GM20000 (cell line): ENCODE results near the gene SPRY1.

Experiments used
- DNase-seq: peaks from one replicate; pipeline ENCODE4 v3.0.0; 2012; ENCODE audit warnings: low spot score
- TF ChIP-seq, protein P1 (sequence below): IDR thresholded peaks from 2 replicates; pipeline ENCODE4 v1.5.1; 2012; ENCODE audit warnings: mild to moderate bottlenecking, control low read depth; ENCODE audit errors: extremely low read depth, missing control alignments

The SPRY1 gene

DNA sequence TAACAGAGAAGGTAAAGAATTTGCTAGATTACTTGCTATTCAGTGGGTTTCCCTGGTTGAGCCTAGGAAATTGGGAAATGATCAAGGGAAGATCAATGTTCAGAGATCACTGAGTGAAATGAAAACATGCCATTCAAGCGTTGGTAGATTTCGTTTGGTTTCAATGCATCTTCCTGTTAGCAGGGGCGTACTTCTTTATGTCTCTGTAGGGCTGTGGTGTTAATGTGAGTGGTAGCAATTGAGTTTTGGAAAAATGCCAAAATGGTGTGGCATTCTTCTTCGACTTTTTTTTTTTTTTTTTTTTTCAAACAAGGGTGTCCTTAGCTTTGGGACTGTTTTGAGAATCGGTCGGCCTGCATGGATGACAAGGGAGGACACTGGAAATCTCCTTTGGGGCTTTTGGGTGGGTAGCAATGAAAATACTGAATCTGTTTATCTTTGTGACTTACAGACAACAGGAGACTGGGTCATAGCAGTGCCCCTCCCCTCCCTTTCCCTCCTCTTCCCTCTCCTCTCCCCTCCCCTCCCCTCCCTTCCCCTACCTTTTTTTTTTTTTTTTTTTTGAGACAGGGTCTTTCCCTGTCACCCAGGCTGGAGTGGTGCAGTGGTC, 50.4 kb downstream of the SPRY1 start:
- DNase-seq, result no peak
- TF ChIP-seq, protein P1, sequence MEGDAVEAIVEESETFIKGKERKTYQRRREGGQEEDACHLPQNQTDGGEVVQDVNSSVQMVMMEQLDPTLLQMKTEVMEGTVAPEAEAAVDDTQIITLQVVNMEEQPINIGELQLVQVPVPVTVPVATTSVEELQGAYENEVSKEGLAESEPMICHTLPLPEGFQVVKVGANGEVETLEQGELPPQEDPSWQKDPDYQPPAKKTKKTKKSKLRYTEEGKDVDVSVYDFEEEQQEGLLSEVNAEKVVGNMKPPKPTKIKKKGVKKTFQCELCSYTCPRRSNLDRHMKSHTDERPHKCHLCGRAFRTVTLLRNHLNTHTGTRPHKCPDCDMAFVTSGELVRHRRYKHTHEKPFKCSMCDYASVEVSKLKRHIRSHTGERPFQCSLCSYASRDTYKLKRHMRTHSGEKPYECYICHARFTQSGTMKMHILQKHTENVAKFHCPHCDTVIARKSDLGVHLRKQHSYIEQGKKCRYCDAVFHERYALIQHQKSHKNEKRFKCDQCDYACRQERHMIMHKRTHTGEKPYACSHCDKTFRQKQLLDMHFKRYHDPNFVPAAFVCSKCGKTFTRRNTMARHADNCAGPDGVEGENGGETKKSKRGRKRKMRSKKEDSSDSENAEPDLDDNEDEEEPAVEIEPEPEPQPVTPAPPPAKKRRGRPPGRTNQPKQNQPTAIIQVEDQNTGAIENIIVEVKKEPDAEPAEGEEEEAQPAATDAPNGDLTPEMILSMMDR, result no peak

DNA sequence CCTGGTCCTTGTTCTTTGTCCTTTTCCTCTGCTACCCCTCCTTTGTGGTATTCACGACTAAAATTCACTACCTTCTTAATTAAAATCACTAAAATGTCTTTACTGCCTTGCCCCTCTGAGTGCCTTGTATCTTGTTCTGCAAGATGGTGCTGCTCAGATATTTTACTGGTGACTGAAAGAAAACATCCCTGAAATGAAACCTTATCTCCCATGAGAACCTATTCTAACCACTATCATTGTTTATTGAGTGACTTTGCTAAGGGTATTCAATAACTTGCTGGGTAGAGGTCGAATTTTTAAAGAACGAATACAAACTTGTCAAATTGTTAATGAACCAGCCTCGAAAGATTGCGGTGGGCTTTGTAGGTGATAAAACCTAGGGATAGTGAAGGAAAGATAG, 52.8 kb downstream of the SPRY1 start:
- TF ChIP-seq, protein P1, result no peak
- DNase-seq, result no peak

DNA sequence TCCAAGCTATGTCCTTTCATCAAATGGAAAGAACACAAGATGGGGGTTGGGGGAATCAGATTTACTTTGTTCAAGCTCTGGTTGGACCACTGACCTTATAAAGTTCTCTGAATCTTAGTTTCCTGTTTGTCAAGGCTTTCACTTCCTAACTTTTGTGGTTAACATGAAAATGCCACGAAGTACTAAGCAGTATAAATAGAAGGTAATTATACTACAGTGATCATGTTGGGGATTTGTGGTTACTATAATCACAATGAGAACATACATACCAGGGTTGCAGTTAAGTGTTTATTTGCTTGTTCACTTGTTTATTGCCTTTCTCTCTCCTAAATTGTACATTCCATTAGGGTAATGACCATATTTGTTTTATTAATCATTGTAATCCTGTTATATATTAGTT, 53.2 kb downstream of the SPRY1 start:
- TF ChIP-seq, protein P1, result no peak
- DNase-seq, result no peak

DNA sequence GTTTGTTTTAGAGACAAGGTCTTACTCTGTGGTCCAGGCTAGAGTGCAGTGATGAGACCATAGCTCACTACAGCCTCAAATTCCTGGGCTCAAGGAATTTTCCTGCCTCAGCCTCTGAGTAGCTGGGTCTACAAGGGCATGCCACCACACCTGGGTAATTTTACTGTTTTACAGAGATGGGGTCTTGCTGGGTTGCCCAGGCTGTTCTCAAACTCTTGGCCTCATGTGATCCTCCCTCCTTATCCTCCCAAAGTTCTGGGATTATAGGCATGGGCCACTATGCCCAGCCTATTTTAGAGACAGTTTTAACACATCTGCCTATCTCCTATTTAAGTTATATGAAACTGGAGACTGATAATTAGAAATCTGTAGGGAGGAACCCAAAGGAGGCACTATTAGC, 53.8 kb downstream of the SPRY1 start:
- no peak for DNase-seq
- TF ChIP-seq, protein P1, result no peak

DNA sequence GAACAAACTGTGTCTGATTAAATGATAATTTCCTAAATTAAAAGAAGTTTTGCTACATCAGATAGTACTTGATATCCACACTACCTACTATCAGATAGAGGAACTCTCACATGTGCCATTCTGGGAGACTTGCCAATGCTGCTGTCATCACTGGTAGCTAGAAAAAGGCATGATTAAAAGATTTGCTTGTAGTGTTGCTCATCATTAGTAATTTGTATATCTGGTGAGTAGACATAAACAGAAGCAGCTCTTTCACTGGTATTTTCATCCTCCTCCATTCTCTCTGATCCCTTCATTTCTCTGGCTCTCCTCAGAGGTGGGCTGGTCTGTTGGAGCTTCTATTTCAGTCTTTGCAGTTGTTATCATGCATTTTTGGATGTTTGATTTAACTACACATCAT, 56.0 kb downstream of the SPRY1 start:
- TF ChIP-seq, protein P1, result no peak
- no peak for DNase-seq

DNA sequence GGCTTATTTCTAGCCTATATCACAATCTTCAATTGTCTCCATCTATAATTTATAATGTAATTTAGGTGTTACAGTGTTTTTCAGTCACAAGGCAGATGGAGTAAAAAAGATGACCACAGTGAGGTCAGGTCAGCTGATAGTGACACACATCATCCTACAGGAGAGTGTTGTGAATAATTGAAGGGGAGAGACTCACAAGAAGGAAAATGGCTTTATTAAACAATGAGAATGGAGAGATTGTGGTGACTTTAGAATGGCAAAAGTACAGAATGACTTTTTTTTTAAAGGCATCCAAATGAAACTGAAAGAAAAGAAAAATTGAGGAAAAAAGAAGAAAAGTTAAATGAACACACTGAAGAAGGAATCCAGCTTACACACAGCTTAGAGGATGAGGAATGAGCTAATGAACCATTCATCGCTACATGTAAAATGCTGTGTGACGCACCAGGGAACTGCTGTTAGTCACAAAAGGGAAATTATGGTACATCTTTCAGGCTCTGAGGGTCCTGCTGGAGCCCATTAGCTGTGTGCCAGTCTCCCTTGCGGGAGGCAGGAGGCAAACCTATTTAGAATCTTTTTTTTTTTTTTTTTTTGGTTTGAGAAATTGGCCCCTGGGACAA, 56.6 kb downstream of the SPRY1 start:
- DNase-seq, result no peak
- TF ChIP-seq, protein P1, result no peak
